Measurements from ENCODE around the gene SORCS2. TPM values are rescaled to one million over a fixed set of nuclear protein-coding genes. Genes with fewer than 3 reads are reported as not detected.

Gene SORCS2
- total and polyA plus RNA-seq, 3 donors from 2014 or later: 2.7 to 4.6 (median 2.9) TPM

- intact Hi-C loops (cut with DNase I; ENCODE audit: low total_unique reads): no loop called here
- Histone ChIP-seq H3K36me3 (ENCODE audit: low read depth, missing control alignments) (no peaks in the 10 kb centered on the region), H3K27me3 (no peaks in the 10 kb centered on the region), H3K4me3 (no peak overlapping the region), H3K27ac (no peak overlapping the region), H3K4me1 (no peaks in the 10 kb centered on the region), H3K9me3 (no peaks in the 10 kb centered on the region)
- TF ChIP-seq CTCF (IDR thresholded peaks at IDR 0.05): no peak
- TF ChIP-seq POLR2A (IDR thresholded peaks at IDR 0.05): no peak
- 88 to 89% methylated on average over 14 to 15 of the region's 15 CpGs for WGBS, 2 donors
- DNase-seq: no peak
Observed at GRCh38 chr4:7753931-7754465, 561.7 kb downstream of the SORCS2 start.

- no peak for DNase-seq
- Histone ChIP-seq H3K4me3 (no peak overlapping the region), H3K36me3 (ENCODE audit: low read depth, missing control alignments) (no peaks in the 10 kb centered on the region), H3K27me3 (no peaks in the 10 kb centered on the region), H3K9me3 (no peaks in the 10 kb centered on the region), H3K27ac (no peak overlapping the region), H3K4me1 (no peaks in the 10 kb centered on the region)
- intact Hi-C loops (cut with DNase I; ENCODE audit: low total_unique reads): no loop called here
- TF ChIP-seq POLR2A (IDR thresholded peaks at IDR 0.05): no peak
- no peak for TF ChIP-seq CTCF (IDR thresholded peaks at IDR 0.05)
- WGBS, 2 donors: 79 to 93% methylated on average over 3 to 21 of the region's 21 CpGs
Observed at GRCh38 chr4:7754565-7755262, 562.4 kb downstream of the SORCS2 start.

- Histone ChIP-seq H3K27ac (no peak overlapping the region), H3K27me3 (no peaks in the 10 kb centered on the region), H3K9me3 (no peaks in the 10 kb centered on the region), H3K36me3 (ENCODE audit: low read depth, missing control alignments) (no peaks in the 10 kb centered on the region), H3K4me1 (no peaks in the 10 kb centered on the region), H3K4me3 (no peak overlapping the region)
- 86 to 89% methylated on average over 12 to 16 of the region's 16 CpGs for WGBS, 2 donors
- intact Hi-C loops (cut with DNase I; ENCODE audit: low total_unique reads): no loop called here
- no peak for TF ChIP-seq POLR2A (IDR thresholded peaks at IDR 0.05)
- no peak for TF ChIP-seq CTCF (IDR thresholded peaks at IDR 0.05)
- no peak for DNase-seq
Observed at GRCh38 chr4:7755561-7755960, 563.2 kb downstream of the SORCS2 start.

GRCh38 chr4:7756071-7756470 is 563.7 kb downstream of the SORCS2 start:
- no peak for DNase-seq

More at GRCh38 chr4:7756071-7756470, 563.7 kb downstream of the SORCS2 start:
- Histone ChIP-seq H3K36me3 (ENCODE audit: low read depth, missing control alignments) (no peaks in the 10 kb centered on the region), H3K27me3 (no peaks in the 10 kb centered on the region), H3K4me1 (no peaks in the 10 kb centered on the region), H3K27ac (no peak overlapping the region), H3K4me3 (no peak overlapping the region), H3K9me3 (no peaks in the 10 kb centered on the region)
- intact Hi-C loops (cut with DNase I; ENCODE audit: low total_unique reads): no loop called here
- no peak for TF ChIP-seq CTCF (IDR thresholded peaks at IDR 0.05)
- no peak for TF ChIP-seq POLR2A (IDR thresholded peaks at IDR 0.05)
- 88 to 90% methylated on average over 8 to 14 of the region's 14 CpGs for WGBS, 2 donors
